LHCN-M2 (cell line): Measurements from ENCODE around the gene ACOX3. TPM values are rescaled to one million over a fixed set of nuclear protein-coding genes. Genes with fewer than 3 reads are reported as not detected.

ENCODE experiments used
- DNase-seq: peaks from one replicate; pipeline ENCODE4 v3.0.0-alpha.2; 2012; ENCODE audit warnings: low read depth
- total RNA-seq: library from RNA; depleted of rRNA; stranded (reverse); fragments of >200 nt; gene quantifications from 2 replicates; pipeline ENCODE4 v1.2.3, GENCODE V29; 2014

Gene ACOX3
- total RNA-seq, 1 experiment from 2014 or later, result 27.3 TPM

DNA sequence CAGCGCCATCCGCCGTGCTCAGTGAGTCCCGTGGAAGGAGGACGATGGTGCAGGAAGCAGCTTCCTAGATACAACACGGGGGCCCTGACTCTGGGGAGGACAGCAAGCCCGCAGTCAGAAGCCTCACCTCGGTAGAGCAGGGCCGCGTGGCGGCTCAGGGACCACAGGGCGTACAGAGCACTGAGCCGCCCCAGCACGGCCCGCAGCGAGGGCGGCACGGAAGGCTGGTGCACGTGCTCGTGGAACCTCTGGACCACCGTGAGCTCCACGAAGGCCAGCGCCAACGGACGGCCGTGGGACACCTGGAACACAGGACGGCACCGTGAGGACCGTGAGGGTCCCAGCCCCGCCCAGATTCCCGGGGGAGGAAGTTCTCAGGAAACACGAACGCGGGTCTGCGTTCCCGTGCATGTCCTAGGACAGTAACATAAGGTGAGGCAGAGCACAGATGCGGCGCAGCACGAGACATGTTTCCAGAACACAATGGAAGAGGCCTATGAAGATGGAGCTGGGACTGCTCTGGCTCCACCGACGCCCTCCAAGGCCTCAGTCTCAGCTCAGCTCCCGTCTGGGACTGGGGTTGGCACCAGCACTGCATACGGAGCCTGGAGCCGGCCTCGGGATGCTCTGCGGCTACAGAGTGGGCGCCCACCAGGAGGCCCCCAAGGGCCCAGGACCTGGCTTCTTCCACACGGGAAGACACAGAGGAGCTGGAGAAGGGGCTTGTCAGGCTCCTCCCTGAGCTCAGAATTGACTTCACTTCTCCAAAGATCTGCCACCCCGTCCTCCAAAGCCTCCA lies 65.5 kb downstream of the ACOX3 start:
- DNase-seq, result no peak

DNA sequence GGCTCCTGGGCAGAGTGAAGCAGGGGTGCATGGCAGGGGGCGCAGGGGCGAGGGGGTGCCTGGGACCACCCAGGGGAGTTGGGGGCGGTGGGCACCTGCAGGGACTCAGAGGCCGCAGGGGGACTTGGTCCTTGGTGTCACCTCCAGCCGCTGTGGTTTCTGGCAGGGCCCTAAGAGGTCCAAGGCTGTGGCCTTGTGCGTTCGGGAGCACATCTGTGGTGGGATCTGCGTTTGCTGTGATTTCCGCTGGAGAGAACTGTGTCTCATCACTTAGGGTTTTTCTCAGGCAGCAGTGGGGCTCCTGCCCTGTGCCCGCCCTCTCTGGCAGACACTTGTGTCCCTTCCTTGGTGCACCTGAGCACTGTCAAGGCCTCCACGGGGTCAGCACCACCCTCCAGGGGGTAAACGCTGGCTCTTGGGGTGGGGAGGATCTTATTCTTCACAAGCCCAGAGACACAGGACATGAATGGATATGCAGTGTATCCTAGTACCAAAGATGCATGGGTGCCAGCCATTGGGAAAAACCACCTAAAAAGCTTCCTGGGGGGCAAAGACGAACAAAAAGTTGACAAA lies 66.5 kb downstream of the ACOX3 start:
- no peak for DNase-seq

DNA sequence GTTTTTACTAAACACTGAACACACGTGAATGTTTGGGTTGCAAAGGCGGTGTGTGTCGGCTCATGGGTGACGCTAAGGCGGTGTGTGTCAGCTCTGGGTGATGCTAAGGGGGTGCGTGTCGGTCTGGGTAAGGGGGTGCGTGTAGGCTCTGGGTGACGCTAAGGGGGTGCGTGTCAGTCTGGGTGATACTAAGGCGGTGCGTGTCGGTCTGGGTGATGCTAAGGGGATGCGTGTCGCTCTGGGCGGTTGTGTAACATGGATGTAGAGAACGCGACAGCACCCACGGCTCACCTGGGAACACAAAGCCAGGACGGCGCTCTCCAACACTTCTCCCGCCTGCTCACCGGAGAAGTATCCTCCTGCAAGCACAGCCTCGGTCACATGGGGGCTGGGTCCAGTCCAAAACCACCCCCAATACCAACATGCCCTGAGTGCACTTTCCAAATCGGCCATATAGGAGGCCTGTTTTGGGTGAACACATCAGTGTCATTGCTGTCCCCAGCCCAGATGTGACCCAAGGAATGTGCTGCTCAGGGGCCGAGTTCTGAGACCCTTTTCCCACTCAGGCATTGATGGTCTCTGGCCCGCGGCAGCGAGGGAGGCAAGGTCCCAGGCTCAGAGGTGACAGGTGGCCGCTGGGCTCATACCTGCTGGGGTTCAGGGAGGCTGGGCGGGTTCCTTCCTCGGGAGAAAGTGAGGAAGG lies 67.1 kb downstream of the ACOX3 start:
- DNase-seq, result no peak

DNA sequence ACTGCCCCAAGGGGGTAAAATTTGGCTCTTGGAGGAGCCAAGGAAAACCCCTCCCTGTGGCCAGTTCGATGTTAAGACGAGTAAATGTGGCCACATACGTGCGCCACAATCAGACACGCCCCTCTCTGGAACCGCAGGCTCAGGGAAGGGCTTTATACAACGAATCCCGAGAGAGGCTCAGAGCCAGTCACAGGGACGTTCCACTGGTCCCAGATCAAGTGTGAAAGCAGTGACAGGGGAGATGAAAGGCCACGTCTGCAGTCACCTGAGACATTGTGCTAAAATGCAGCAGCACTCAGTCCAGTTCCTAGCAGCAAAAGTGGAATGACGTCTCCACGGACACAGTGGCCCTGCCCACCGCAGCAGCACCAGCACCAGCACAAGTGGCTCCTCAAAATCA lies 68.0 kb downstream of the ACOX3 start:
- no peak for DNase-seq

DNA sequence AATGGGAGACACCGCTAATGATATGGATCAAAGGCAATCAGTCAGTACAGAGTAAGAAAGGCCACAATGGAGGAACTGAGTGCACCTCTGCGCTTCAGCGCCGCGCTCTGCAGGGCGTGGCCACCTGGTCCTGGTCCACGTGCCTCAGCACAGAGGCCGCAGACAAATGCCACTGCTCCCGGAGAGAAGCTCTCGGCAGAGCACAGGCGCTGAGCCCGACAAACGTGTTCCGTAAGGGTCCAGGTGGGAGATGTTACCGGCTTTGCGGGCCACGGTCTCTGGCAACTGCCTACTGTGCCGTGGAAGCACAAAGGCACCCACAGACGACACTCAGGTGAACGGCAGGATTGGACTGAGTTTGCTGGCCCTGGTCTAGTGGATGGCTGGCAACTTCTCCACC lies 68.9 kb downstream of the ACOX3 start:
- no peak for DNase-seq

DNA sequence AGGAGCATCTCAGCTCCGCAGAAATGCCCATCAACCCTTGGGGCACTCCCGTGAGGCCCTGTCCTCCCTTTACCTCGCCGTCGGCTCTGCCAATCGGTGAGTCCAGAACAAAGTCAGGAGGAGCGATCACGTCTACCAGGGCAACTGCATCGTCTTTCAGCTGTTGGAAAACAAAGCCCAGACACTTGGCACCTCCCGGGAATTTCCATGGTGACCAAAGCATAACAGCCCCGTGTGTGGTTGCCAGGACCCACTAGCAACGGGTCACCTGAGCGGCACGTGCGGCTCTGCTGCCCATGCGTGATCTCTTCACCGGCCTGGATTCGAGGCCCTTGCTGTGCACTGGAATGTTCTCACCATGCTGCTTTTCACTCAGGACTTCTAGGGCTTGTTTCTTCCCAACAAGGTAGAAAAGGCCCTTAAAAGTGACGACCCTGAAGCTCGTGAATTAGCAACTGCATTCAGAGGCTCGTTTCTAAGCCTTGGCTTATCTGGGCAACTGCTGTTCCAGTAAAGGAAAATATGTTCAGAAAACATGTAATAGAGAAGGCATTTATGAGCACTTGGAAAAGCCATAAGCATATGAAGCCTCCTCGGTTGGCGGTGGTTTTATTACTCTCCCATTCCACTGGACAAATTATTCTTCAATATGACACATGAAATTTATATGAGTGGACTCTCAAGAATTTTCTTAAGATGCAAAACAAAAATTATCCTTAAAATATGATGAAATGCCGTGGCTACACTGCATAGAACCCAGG lies 69.5 kb downstream of the ACOX3 start:
- no peak for DNase-seq

DNA sequence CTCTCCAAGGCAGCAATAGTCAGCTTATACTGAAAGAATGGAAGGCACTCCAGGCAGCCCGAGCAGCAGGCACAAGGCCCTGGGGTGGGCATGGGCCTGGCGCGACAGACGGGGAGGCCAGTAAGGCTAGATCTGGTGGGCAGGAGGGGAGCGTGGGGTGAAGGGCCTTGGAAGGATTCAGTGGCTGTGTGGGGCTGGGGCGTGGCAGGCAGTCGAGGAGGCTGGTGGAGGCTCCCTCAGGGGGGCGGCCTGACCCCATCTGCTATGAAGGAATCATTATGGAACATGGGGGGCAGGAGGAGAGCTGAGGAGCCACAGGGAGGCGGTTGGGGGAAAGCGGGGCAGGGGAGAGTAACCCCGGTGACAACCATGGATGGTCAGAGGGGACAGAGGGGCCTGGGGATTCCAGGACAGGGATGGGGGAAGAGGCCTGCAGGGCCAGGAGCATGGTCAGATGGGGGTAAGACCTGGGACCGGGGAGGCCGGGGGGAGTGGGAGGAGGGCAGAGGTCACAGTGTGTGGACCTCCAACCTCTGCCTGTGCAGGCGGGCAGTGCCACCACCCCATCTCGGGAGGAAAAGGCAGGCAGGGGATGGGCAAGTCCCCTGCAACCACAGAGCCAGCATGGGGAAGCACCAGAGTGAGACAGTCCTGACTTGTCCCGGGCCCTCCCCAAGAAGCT lies 70.3 kb downstream of the ACOX3 start:
- no peak for DNase-seq

DNA sequence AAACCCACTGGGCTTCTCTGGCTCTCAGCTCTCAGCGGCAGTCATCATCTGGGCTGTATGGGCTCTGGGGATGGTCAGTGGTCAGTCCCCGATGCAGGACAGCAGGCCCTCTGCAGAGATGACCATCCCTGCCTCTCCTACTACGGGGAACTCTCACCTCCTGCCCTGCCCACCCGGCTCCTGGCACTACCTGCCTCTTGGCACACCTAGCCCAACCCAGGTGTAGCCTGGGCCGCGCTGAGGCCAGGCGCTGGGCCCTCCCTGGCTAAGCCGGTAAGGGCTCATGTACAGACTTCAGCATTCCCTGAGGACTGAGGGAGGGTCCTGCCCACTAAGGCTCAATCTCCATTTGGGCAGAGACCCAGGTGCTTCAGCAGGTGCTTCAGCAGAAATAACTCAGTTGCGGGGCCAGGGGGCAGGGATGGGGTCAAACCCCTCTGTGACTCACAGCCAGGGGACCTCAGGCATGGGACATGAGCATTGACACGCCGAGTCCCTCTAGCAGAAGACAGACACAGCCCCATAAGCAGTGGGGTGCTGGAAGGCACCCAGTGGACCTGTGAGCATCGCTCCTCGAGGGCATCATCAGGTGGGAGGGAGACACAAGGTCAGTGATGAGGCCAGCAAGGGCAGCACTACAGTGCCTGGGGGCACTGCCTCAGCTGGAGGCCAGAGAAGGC lies 71.0 kb downstream of the ACOX3 start:
- no peak for DNase-seq

DNA sequence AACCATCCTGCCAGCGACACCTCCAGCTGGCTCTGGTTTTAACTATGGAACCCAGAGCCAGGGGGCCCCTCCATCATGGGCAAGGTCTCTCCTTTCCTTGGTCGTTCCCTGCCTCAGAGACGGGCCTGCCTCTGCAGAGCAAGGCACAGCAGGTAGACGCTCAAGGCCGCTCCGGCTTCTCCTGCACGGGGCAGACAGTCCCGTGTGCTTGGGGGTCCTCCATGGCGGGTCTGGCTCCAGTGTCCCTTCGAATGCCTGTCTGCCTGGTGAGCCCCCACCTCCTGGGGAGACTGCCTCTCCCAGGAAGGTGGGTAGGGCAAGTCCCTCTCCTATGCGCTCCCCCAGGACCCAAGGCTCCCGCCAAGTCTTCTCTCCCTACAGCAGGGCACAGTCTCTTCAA lies 71.5 kb downstream of the ACOX3 start:
- no peak for DNase-seq

DNA sequence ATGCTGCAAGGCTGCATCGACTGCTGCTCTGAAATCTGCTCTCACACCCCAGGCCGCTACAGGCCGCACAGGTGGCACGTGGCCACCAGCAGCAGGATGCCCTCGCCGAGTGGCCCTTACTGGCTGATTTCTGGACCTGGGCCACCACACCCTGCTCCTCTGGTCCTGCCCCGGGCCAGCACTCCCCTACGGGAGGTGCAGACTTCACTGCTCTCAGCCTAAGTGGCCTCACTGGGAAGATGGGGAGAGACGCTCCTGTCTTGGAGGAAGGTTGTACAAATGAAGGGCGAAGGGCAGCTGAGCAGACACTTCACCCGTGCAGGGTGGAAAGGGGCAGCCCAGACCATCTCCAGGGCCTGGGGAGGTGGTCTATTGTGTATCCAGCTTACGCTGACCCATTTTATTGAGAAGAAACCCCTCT lies 72.5 kb downstream of the ACOX3 start:
- no peak for DNase-seq

DNA sequence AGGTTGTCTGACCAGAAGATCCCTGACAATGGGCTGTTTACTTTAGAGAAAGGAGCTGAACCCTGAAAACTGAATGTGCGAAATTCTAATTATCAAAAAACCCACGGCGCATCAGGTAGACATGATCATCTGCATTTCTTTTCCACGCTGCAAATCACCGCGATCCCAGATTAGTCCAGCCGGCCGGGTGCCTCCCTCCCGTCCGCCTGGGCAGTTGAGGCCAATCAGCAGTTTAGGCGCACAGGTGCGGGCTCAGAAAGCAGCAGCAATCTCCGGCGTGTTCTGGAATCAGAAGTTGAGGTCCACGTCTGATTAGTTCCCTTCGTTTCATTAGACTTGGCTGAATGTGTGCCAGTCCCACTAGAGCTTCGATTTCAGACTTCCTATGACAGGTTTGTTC lies 73.9 kb downstream of the ACOX3 start:
- no peak for DNase-seq

DNA sequence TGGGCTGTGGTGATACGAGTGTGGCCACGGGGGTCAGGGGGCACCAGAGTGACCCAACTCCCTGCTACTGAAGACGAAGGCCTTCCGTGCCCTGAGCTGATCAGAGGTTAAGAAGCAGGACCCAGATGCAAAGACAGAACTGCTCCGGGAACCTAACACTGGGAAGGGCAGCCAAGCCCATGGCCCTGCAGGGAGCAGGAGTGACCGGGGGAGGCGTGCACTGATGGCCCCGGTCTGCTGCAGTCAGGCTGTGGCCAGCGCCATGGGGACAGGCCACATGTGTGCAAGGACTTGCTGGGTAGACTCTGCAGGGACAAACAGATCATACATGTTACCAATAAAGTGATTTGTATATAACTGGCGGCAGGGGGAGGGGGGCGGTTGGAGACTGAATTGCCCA lies 74.6 kb downstream of the ACOX3 start:
- DNase-seq, result no peak

DNA sequence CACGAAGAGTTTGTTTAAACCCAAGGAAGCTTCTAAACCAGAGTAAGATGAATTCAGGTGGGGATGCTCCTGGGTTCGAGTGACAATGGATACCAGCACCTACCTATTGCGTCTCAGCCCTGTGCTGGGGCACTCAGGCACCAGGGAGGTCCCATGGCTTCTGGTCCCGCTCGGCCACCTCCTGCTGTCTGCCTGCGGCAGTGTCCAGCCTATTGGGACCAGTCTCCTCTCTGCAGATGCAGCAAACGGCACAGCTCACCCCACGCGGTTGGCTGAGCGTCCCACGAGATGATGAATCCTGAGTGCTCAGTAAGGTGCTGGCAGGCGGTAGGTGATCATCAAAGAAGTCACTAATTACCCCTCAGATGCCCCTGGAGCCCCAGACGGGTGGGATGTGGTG lies 75.2 kb downstream of the ACOX3 start:
- DNase-seq, result no peak

DNA sequence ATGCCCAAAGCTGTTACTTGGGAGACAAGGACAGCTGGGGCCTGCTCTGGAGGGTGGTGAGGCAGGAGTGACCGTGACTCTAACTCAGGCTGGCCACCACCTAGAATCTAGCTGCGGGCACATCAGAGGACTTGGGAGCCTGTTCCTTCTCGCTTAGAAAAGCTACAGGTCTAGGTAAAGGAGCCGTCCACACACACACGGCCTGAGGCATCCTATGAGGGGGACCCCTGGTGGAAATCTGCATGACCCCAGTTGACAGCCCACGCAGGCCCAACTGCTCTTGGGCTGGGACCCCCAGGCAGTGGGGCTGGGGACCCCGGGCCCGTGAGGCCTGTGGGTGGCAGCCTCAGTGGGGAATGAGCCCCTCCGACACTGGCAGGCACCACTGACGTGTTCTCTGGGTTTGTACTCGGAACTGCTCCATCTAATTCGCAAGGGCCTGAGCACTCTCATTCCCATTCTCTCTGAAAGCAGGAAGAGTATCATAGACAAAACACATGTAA lies 75.6 kb downstream of the ACOX3 start:
- no peak for DNase-seq

DNA sequence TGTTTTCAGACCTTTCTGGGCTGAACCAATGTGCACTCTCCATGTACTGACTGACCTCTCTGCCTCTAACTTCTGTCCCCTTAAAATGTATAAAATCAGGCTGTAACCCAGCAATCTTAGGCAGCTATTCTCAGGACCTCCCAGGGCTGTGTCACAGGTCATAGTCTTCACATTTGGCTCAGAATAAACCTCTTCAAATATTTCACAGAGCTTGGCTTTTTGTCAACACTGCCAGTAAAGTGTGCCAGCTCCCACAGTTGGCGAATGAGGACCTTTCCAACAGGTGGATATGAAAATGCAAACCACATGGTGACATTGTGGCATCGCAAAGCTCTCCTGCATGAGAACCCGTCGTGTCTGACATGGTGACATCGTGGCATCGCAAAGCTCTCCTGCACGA lies 76.4 kb downstream of the ACOX3 start:
- no peak for DNase-seq

DNA sequence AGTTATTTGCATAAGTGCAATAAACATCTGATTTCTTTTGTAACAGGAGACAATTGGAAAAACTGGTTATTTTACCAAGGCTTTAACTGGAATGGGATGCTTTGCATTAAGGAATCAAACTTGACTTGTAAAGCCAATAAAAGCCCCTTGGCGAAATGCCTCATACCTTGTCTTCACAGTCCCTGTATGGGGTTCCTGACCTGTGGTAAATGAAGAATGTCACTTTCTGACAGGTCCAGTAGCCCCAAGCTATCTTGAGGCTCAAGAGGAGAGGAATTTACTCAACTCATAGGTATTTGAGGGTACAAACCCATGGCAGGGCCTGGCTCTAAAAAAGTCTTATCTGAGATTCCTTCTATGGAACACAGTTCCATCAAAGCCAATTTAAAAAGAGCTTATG lies 78.0 kb downstream of the ACOX3 start:
- DNase-seq, result no peak

DNA sequence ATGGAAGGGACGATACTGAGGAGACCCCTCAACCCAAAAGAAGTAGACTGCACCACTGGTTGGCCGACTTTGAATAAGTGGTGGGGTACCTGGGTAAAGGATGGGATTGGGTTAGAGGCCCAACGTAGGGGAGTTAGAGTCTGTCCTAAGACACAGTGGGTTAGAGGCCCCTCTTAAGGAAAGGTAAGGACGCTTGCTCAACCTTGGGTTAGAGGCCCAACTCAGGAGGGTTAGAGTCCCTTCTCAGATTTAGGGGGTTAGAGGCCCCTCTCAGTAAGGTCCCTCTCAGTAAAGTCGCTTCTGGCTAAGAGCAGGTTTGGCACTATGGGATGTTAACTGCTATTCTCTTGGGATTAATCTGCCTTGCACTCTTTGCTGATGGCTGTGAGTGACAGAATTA lies 81.3 kb downstream of the ACOX3 start:
- DNase-seq, result no peak

DNA sequence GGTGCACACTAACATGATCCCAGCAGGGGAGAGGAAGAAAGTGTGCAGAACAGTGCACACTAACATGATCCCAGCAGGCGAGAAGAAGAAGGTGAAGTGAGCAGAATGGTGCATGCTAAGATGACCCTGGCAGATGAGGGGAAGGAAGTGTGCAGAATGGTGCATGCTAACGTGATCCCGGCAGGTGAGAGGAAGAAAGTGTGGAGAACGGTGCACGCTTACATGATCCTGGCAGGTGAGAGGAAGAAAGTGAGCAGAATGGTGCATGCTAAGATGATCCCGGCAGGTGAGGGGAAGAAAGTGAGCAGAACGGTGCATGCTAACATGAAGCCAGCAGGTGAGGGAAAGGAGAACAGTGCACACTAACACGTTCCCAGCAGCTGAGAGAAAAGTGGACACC lies 83.7 kb downstream of the ACOX3 start:
- DNase-seq, result no peak

DNA sequence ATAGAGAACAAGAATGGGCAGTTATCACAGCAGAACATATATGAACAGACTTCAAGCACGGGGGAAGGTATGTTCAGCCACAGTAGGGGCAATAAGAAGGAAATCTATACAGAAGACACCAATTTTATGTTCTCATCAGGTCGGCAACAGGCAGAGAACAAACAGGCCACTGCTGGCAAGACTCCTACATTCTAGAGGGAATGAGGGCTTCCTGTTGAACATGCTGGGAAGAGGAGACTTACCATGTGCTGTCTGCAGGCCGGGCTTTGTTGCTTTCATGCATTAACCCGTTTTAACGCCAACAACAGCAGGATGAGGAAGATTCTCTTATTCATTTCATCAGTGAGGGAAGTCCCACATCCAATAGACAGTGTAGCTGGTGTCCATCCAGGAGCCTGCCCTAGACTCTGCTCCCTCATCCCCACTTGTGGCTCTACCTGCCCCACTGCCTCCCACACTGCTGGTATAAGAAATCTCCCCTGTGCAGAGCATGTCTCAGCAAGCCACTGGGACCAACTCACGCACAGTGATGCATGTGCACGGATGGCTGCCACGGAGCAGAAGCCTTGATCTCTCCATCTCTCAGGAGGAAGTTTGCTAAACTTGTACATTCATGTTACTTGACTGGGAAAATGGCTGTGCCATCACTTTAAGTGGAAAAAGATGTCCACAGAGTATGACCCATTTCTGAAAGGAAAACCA lies 84.5 kb downstream of the ACOX3 start:
- DNase-seq, result no peak

DNA sequence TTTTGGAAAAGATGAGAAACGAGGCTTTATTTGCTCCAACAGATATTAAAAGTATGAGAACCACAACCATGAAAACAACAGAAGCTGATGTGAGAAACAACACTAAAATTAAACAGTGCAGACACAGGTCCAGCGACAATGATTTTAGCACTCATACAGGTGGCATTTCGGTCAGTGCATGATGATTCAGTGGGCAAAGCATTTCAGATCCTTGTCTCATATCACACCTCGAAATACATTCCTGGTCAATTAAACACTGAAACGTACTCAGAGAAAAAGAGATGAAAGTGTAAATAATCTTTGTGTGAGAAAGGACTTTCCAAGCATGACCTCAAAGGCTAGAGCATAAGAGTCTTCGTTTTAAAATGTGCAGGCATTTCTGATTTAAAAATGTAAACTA lies 85.2 kb downstream of the ACOX3 start:
- no peak for DNase-seq
